CD4-positive, alpha-beta T cell treated with Interleukin-1 beta for 1 hour (primary cell): Measurements from ENCODE around the gene OR2V2.

ENCODE experiments used
- DNase-seq, 2 donors: peaks; one replicate each; pipeline ENCODE4 v3.0.0-alpha.2; 2020 to 2022

Gene OR2V2

DNA sequence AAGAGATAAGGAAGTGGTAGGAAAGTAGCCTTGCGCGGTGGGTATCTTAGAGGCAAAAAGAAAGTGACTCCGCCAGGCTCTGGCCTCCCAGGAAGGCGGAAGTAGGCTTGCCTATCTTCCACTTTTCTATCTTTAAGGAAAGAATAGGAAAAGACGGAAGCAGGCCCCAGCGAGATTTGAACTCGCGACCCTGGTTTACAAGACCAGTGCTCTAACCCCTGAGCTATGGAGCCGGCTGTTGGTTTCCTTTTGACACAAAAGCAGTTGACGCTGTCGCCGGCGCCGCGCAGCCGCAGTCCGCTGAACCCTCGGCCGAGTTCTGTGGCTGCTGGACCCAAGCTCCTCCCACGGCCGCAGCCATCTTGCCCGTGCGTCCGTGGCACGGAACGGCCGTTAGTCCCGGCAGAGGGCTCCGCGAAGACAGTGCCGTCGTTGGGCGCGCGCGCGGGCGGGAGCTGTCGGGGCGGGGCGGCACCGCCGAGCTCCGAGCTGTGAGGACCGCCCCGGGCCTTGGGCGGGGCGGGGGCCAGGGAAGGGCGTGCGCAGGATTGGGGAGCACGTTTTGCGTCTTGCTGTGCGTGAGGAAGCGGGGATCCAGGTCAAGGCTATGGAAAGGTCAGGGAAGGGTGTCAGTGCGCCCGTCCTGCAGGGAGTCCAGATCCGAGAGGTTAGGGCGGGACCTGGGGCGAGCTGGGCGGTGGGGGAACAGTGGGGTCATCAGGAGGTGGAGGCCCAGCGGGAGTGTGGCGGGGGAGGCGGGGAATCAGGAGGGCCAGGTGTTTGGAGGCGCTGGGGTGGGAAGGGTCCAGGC, 44.3 kb downstream of the OR2V2 start:
- peak; percentile 97 to 98 for DNase-seq

DNA sequence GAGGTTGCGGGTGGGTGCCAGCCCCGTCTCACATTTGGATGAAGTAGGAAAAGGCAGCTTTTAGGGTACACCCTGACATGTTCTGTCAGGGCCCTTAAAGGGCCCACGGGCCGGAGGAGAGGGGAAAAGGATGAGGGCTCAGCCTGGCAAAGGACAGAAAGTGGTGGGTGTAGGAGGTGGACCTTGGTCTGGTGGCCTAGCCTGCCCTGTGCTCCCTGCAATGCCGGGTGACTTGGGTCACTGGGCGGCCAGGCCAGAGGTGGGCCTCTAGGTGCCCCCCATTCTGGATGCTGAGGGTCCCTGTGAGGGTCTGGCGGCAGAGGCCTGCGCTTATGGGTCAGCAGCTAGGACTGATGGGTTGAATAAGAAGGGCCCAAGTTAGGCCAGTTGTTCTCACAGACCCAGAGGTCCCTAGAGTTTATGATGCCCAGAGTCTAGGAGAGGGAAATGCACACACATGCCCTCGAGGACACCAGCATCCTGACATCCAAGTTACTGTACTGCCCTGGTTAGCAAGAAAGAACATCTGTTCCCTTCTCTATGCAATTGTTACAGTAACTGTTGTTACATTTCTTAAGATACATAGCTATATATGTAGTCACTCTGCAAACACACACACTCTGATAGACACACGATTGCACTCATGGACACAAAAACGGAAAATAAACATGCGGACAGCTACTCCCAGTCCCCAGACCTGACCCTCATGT, 45.1 kb downstream of the OR2V2 start:
- no peak for DNase-seq

DNA sequence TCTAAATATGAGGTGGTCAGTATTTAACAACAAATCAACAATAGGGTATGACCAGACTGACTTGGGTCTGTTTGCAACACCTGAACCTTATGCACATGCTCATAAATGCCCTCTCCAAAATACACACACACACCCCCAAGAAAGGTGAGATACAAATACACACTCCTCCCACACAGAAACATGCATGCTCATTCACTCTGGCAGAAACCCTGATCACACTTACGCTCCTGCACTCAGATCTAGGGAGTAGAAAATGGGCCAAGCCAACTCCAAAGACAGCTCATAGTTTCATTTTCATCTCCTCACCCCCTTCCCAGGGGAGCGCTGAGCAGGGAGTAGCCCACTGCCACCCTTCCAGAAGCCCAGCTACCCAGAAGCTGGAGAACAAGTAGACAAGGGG, 46.3 kb downstream of the OR2V2 start:
- DNase-seq: no peak

DNA sequence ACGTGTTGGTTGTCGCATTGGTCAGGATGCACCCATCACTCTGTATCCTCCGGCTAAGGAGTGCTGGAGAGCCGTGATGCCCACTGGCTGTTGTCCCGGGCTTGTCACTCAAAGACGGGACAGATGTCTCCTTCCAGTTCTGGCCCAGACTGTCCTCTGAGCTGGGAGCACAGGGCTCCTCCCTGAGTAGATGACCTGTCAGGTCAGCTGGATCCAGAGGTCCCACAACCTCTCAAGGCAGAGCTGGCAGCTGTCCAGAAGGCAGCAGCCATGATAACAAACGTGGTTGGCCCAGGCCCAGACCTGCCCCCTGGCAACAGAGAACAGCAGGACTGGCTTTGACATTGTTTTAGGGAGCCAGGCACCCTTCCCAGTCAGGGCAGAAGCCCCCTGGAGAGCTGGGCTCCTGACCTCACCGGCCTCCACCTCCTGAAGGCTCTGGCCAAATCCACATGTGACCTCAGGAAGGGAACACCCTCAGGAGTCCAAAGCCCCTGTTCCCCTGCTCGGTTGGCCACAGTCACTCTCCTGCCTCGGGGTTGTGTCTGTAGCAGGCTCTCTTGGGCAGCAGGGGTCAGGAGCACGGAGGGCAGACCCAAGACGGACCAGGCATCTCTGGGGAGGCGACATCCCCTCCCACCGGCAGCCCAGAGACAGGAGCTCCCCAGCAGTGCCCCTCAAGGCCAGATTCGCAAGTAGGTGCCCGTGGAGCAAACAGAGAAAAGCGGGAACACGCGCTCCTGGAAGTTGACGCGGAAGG, 47.3 kb downstream of the OR2V2 start:
- no peak for DNase-seq

DNA sequence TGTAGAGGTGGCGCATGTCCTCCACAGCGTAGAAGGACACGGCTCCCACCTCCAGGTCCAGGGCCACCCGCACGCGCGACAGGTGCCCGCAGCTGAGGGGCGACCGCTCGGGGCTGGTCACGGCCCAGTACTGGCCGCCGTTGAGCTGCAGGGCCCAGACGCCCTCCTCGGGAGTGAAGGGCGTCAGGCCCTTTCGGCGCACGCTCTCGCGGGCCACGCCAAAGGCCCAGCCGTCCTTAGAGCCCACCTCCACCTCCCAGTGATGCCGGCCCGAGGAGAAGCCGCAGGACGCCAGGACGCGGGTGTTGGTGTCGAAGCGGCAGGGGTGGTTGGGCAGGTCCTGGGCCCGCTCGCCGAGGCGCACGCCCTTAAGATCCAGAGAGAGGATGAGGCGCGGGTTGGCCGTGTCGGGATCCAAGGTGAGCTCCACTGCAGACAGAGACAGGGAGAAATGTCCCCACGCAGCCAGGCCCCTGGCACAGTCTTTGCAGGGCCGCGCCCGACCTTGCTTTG, 47.9 kb downstream of the OR2V2 start:
- DNase-seq: no peak

DNA sequence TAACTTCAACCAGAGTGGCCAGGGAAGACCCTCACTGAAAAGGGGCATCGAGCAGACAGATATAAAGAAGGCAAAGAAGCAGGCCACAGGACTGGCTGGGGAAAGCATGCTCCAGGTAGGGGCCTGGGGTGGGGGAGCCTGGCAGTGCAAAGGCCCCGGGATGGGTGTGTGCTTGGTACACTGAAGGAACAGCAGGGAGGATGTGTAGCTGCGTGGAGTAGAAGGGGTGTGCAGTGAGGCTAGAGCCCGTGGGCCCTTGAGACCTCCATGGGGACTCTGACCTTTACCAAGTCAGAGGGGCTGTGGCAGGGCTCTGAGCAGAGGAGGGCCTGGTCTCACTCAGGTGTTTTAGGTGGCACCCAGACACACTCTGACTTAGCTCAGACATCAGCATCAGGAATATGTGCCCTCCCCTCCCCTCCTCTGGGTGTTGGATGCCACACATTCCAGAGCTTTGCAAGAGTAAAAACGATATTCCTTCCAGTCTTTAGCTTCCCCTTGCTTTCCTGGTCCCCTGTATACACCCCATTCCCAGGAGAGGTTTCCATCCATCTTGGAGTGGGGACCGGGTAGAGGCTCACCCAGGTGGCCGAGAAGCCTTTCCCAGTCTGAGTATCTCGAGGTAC, 50.1 kb downstream of the OR2V2 start:
- DNase-seq: no peak

DNA sequence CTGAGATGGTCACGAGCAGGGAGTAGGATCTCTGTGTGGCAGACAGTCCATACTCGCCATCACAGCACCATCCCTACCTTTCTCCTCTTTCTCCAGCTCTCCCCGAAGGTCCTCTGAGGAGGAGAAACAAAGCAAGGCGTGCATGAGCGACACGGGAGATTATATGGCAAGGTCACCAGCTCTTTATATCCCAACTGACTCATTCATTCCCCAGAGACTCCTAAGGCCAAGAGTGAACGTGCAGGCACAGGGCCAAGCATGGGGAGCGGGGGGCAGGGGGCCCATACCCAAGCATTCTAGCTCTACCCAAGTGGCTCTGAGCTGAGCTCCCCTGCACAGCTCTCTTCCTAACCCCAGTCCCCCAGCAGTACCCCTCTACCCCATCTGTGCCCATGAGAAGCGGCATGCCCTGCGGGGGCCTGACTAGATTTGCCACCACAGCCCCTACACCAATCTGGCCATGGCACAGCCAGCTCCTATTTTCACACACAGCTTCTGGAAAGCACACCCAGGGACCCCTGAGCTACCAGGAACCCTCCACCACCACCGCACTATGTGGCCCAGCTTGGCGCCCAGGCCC, 50.8 kb downstream of the OR2V2 start:
- DNase-seq: no peak

DNA sequence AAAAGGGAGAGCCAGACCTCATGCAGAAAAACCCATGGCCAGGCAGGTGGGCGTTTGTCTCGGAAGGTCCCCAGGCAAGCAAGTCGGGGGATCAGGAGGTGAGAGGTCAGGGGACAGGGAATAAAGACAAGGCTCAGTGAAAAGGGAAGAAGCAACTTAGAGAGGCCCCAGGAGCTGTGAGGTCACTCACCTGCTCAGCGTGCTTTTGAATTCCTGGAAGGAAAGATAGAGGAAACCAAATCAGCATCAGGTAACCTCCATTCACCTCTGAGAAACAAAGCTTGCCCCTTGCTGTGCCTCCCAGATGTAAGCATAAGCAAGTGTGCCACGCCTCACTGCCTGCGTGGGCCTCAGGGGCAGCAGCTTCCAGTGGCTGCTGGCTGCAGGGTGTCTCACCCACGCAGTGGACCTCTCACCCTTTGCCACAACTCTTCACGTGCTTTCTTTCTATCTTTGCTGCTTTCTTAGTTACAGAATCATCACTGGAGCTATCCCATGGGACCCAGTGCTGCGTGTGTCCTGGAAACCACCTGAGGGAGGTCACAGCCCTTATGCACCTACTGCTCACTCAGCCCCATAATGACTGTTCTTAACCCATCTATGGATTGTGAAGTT, 51.6 kb downstream of the OR2V2 start:
- no peak for DNase-seq

DNA sequence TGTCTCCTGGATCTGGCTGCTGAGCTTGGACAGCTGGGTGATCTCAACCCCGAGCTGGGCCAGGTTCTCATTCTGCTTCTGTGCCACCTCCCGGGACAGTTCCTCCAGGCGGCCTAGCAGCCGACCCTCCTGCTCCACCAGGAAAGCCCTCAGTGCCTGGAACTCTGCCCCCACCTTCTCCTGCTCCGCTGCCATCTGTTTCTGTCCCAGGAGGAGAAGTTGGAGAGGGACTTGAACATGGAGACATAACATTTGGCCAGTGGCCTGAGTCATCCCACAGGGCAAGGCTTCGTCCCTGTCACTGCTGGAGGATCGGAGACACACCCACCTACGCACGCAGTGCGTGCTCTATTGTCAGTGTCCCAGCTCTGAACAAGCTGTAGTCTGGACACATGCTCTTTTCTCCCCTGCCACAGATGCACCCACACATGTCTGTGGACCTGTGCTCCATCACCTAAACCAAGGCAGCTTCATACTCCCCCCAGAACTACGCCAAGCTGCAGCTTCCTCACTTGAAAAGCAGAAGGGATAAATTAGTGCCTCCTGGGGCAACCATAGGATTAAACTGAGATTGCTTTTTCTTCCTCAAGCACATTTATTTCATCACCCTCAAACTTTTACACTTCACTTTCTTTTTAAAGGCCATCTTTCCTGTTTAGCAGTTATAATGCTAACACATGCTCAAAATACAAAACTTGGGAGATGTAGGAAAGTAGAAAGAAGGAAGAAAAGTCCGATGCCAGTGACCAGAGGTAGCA, 52.7 kb downstream of the OR2V2 start:
- DNase-seq: no peak

DNA sequence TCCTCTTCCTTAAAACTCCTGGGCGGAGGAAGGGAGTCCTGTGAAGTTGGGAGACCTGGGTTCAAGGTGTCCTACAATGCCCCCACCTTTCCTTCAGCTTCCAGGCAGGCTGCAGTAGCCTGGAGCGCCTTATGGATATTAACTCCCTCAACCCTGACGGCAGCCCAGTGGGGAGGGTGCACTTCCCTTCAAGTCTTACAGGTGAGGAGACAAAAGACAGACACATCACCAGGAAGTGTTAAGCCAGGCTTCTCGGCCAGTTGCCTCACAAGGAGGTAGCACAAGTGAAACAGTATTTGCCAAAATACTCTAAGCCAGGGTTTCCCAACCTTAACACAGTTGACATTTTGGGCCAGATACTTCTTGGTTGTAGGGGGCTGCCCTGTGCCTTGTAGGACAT, 53.4 kb downstream of the OR2V2 start:
- no peak for DNase-seq

DNA sequence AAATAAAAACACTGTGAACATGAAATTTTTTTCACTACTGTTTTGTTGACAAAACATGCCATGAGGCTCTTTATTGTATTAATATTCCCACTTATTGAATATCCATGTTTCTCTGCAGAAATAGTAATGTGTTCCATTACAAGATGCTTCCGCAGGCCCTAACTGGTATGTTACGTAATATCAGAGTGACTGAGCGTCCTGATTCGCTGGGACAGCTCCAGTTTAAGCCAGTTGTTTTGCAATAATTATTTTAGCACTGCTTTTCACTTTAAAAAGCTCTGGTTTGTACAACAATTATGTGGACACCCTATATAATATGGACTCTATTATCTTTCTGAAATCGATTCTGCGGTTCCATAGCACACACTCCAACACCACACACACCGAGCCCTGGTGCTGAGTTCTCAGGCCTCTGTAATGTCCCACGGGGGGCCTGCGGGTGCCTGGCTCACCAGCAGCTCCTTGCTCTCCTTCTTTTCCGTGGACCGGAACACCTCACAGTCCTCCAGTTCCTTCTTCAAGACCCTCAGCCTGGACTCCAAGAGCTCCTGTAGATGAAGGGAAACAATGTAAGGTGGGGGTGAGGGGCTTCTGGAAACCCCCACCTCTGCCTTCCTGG, 55.8 kb downstream of the OR2V2 start:
- DNase-seq: no peak

DNA sequence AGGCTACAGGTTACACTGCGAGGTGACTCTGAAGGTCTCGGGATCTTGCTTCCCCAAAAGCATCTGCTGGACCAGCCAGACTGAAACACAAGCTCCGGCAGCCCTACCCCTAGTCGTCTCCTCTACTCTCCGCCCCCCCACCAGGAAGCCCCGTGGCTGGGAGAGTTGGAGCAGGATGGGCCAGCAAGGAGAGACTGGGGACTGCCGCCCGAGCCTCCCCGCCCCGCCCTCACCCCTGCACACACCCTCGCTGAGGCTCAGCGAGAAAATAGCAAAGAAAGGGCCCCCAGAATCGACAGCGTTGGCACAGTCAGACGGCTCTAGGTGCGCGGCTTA, 56.4 kb downstream of the OR2V2 start:
- no peak for DNase-seq

DNA sequence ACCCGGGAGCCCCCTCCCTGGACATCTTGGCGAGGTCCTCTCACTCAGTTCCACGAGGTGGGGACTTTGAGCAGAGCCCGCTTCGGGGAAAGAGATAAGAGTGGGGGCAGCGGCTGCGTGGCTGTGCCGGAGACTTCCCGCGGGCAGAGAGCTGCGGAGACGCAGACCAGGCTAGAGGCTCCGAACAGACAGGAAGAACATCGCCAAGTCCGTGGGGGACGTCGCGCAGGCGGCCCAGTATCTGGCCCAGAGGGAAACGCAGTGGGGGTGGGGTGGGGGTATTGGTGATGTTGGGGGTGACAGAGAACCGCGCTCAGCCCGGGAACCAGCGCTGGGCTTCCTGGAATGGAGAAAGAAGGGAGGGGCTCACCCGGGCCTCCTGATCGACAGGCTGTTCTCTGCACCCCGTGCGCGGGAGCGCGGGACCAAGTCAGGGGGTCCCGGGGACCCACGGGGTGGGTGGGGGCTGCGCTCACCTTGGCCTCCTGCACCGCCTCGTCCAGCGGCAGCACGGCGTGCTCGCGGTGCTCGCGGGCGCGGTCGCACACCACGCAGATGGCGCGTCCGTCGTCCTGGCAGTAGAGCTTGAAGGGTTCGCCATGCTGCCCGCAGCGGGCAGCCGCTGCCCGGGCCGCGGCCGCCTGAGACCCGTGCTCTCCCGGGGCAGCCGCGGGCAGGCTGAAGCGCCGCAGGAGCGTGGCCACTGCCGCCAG, 56.9 kb downstream of the OR2V2 start:
- DNase-seq: no peak

DNA sequence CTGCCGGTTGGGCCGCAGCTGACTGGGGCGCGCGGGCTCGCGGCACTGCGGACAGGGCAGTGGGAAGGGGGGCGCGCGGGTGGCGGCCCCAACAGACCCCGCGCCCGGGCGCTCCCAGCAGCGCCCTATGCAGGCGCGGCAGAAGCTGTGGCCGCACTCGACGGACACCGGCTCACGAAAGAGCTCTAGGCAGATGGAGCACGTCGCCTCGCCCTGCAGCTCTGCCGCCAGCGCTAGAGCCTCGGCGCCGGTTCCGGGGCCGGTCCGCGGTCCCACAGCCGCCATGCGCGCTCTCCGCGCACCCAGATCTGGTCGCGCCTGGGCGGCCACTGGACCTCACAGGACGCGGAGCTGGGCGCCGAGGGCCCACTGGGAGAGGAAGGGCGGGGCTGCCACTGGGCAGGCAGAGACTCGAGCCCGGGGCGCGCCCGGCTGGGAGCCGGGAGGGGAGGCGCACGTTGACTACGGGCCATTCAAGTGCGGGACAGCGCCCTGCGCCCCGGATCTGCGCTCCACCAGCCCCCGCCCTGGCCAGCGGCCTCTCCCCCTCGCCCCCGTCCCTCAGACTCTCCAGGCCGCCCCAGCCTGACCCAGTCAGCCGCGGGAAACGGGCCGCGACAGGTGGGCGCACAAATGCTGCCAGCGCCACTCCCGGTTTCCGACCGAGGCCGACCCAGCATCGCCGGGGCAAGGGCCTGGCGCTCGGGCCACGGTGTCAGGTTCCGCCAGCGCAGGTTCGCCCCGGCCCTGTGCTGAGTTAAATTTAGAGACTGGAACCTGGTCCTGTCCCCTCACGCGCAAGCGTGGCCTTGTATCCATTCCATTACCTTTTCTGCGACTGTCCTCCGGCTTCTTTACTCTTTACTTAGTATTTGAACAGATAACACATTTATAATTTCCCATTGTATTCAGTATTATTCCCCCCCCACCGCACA, 57.7 kb downstream of the OR2V2 start, which contains the start of gene TRIM7:
TSS of gene TRIM7 (minus strand) at position 371 of the 935 bp plus-strand sequence. CDS start at position 285, 86 bp downstream.
- DNase-seq: no peak

DNA sequence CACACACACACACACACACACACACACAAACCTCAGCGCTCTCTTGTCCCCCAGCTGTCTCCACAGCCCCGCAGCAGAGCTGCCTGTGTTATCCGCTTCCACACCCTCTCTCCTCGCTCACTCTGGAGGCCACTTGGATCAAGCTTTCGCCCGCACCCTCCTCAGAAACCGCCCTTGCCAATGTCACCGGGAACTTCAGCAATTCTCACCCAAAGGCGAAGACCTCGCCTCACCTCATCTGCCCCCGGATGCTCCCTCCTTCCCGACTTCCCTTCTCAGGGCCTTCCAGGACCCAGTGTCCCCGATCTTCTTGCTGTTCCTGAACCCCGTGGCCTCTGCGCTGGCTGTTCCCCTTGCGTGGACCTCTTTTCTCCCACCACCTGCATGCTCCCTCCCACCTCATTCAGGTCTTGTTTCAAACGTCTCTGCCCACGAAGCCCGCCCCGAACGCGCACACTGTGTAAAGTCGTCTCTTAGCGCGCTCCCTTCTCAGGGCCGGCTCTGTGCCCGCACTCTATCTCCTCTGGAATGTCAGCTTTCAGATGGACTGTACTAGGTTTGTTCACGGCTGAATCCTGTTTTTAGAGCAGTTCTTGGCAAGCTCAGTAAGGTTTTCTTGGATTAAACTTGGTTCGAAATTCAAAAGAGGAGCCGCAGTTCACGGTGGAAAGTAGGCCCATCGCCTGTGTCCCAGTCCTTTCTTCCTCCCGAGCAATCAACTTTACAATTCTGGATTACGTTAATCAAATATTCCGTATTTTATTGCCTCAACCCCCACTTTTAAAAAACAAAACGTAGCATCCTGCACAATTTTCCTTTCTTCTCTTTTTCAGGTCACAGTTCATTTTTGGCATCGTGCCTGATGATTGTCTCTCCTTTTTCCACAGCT, 58.6 kb downstream of the OR2V2 start:
- DNase-seq: no peak

DNA sequence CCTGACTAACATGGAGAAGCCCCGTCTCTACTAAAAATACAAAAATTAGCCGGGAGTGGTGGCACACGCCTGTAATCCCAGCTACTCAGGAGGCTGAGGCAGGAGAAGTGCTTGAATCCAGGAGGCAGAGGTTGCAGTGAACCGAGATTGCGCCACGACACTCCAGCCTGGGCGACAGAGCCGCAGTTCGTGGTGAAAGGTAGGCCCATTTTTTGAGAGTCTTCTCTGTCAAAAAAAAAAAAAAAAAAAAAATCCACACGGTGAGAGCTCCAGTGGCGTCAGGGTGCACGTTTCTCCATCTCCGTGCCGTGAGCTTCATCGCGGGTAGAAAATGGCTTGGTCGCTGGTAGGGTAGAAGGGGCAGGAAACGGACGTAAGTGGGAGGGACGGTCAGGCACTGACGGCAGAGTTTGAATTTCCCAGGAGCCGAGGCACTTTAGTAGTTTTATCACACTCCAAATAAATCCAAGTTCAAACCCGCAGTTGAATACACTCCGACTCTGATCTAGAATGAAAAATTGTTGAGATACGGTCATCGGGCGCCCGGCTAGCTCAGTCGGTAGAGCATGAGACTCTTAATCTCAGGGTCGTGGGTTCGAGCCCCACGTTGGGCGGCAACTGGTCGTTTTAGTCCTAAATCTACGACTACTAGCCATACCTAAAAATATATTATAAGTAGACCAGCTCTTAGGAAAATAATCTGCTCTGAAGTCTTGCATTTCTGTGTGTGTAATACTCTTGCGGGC, 60.0 kb downstream of the OR2V2 start:
- DNase-seq: peak; percentile 78 to 86

DNA sequence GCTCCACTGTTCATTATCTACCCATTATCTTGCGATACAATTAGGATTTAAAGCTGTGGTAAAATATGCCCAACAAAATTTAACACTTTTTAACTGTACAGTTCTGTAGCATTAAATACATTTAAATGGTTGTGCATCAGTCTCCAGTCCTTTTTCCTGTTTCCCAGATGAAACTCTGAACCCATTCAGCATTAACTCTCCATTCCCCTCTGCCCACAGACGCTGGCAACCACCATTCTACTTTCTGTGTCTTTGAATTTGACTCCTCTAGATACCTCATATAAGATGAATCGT, 60.5 kb downstream of the OR2V2 start:
- no peak for DNase-seq
